Fibroblast of skin of left biceps (primary cell): Measurements from ENCODE around the gene AKNAD1.
"Not testable (repeated sequence)": the region's sequence is repeated elsewhere in the genome, so short reads cannot be mapped to it uniquely, and the experiment has no call there.

Experiments used
- DNase-seq, 2 experiments: peaks; one replicate each; pipeline ENCODE4 v3.0.0-alpha.2; 2013; ENCODE audit warnings: low read depth in 2 of 2

The AKNAD1 gene

GRCh38 chr1:108856994-108857393, at the start of gene AKNAD1:
Gene AKNAD1 (minus strand): TSS chr1:108857094. CDS start chr1:108852664, 4,430 bp downstream.
- no peak for DNase-seq

- DNase-seq = no peak
Measured at GRCh38 chr1:108901106-108901505, 44.2 kb upstream of the AKNAD1 start.

- peak in 1 of 2 experiments; percentile 20 for DNase-seq
Measured at GRCh38 chr1:108897865-108898720, 41.2 kb upstream of the AKNAD1 start.

GRCh38 chr1:108896146-108897145, 39.6 kb upstream of the AKNAD1 start:
- no peak for DNase-seq

GRCh38 chr1:108893141-108893530, 36.2 kb upstream of the AKNAD1 start:
- DNase-seq = no peak

- DNase-seq = no peak
Measured at GRCh38 chr1:108892356-108893140, 35.7 kb upstream of the AKNAD1 start.

GRCh38 chr1:108889706-108890384, 33.0 kb upstream of the AKNAD1 start:
- no peak for DNase-seq

GRCh38 chr1:108889006-108889645, 32.2 kb upstream of the AKNAD1 start:
- DNase-seq = not testable (repeated sequence)

- no peak for DNase-seq
Measured at GRCh38 chr1:108886292-108886691, 29.4 kb upstream of the AKNAD1 start.

- DNase-seq = no peak
Measured at GRCh38 chr1:108884968-108885367, 28.1 kb upstream of the AKNAD1 start.

- no peak for DNase-seq
Measured at GRCh38 chr1:108882837-108883236, 25.9 kb upstream of the AKNAD1 start.

GRCh38 chr1:108881369-108881768, 24.5 kb upstream of the AKNAD1 start:
- peak in 1 of 2 experiments; percentile 26 for DNase-seq

- no peak for DNase-seq
Measured at GRCh38 chr1:108880850-108881249, 24.0 kb upstream of the AKNAD1 start.

GRCh38 chr1:108878678-108879077, 21.8 kb upstream of the AKNAD1 start:
- DNase-seq = no peak

- no peak for DNase-seq
Measured at GRCh38 chr1:108878160-108878469, 21.2 kb upstream of the AKNAD1 start.

- DNase-seq = no peak
Measured at GRCh38 chr1:108877348-108878159, 20.7 kb upstream of the AKNAD1 start.

GRCh38 chr1:108871050-108871724, 14.3 kb upstream of the AKNAD1 start:
- DNase-seq = no peak

GRCh38 chr1:108865316-108865910, 8.5 kb upstream of the AKNAD1 start:
- DNase-seq = no peak

GRCh38 chr1:108863984-108864383, 7.1 kb upstream of the AKNAD1 start:
- no peak for DNase-seq
